Prostate gland (tissue), 2 donors: ENCODE data around the gene ADAMTSL1.

Experiments
- CTCF ChIP-seq, 4 experiments: fragments of 200-600 bp in 2 of 4; fragments of 450-650 bp in 2 of 4; sonication (generic) in 2 of 4; IDR thresholded peaks; 1 replicate in 3 of 4; 2 replicates in 1 of 4; pipeline ENCODE4 v1.5.1; 2016 to 2019; ENCODE audit warnings: antibody characterized with exemption in 4 of 4, mild to moderate bottlenecking in 2 of 4, moderate library complexity in 2 of 4
- POLR2A ChIP-seq: fragments of 450-650 bp; IDR thresholded peaks from one replicate; pipeline ENCODE4 v1.6.1; 2016; ENCODE audit warnings: antibody characterized with exemption, mild to moderate bottlenecking

DNA sequence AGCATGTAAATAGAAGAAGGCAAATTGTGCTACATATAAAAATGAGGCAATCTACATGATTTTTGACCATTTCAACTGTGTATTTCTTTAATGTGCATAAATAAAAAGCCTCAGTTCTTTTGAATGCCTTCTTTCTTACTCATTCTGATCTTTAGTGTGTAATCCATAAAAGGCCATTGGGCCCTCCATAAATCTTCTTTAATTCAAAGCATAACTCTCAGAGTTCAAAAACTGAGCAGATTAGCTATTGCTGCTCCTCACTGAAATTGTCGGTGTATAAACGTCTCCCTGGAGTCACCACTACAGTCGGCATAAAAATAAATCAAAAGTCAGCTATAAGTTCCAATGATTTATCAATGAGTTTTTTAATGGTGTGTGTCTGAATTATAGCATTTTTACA, 45.3 kb upstream of the ADAMTSL1 start:
- TF ChIP-seq CTCF (IDR thresholded peaks at IDR 0.05) (no peak), POLR2A (no peak)
